Breast epithelium (tissue), 4 donors: ENCODE measurements around the gene PDSS2. TPM values are rescaled to one million over a fixed set of nuclear protein-coding genes. Genes with fewer than 3 reads are reported as not detected.

ENCODE experiments used
- DNase-seq, 2 donors: peaks; one replicate each; pipeline ENCODE4 v3.0.0-alpha.2; 2019; ENCODE audit warnings: low spot score in 2 of 2
- H3K27ac ChIP-seq, 2 donors: fragments of 200-600 bp; sonication (generic) in 1 of 2; one replicate each; pipeline ENCODE4 v1.5.1; 2016 to 2019; ENCODE audit warnings: mild to moderate bottlenecking in 1 of 2
- H3K27me3 ChIP-seq, 2 donors: fragments of 200-600 bp; sonication (generic) in 1 of 2; one replicate each; pipeline versions ENCODE4 v1.5.1 to v1.6.0; 2017 to 2019; ENCODE audit warnings: control low read depth in 1 of 2, mild to moderate bottlenecking in 1 of 2
- H3K36me3 ChIP-seq: fragments of 200-600 bp; one replicate; pipeline ENCODE4 v1.5.1; 2019
- H3K4me1 ChIP-seq, 2 donors: fragments of 200-600 bp; sonication (generic); one replicate each; pipeline ENCODE4 v1.5.1; 2016 to 2019; ENCODE audit warnings: control low read depth in 1 of 2
- H3K4me3 ChIP-seq, 3 donors: fragments of 200-600 bp; sonication (generic); 1 replicate in 2 of 3; 2 replicates in 1 of 3; pipeline ENCODE4 v1.5.1; 2016 to 2019; ENCODE audit warnings: mild to moderate bottlenecking in 3 of 3, moderate library complexity in 2 of 3
- H3K9me3 ChIP-seq, 2 donors: fragments of 200-600 bp; sonication (generic) in 1 of 2; one replicate each; pipeline ENCODE4 v1.5.1; 2016 to 2019; ENCODE audit warnings: control low read depth in 1 of 2
- CTCF ChIP-seq, 3 donors: fragments of 450-650 bp; IDR thresholded peaks; one replicate each; pipeline ENCODE4 v1.5.1; 2016 to 2017; ENCODE audit warnings: antibody characterized with exemption in 3 of 3, mild to moderate bottlenecking in 3 of 3, moderate library complexity in 3 of 3
- POLR2A ChIP-seq: fragments of 450-650 bp; IDR thresholded peaks from one replicate; pipeline ENCODE4 v1.6.1; 2016; ENCODE audit warnings: antibody characterized with exemption, mild to moderate bottlenecking, moderate library complexity
- POLR2AphosphoS5 ChIP-seq, 3 donors: sonication (generic); formaldehyde crosslinking; IDR thresholded peaks; one replicate each; pipeline ENCODE4 v1.6.1; 2017; ENCODE audit warnings: antibody characterized with exemption in 3 of 3
- intact Hi-C: fragments of 100-400 bp; cut with DNase I; formaldehyde crosslinking; loops from one replicate; pipeline ENCODE4 v1.15.1; 2023; ENCODE audit warnings: low total_unique reads
- total RNA-seq, 3 donors: library from RNA; depleted of rRNA; stranded (reverse); fragments of >200 nt; gene quantifications; one replicate each; pipeline ENCODE4 v1.1.0, GENCODE V29; 2016

Gene PDSS2
- total RNA-seq, 3 donors from 2014 or later = 6.9 to 13.5 (median 11.1) TPM

- no peak overlapping the region for H3K27ac ChIP-seq
- TF ChIP-seq POLR2AphosphoS5 (IDR thresholded peaks at IDR 0.05) = no peak
- no peak for TF ChIP-seq POLR2A
- no peak for TF ChIP-seq CTCF (IDR thresholded peaks at IDR 0.05)
- intact Hi-C loops = loop anchor here (10.0 kb wide), 2 partner anchors 197 to 1917 kb away; no protein-coding TSS in a partner anchor
- DNase-seq = no peak
- no peaks in the 10 kb centered on the region for H3K27me3 ChIP-seq
- H3K4me1 ChIP-seq = no peaks in the 10 kb centered on the region
- peaks cover 14 to 18% of the 10 kb centered on the region in 2 donors for H3K9me3 ChIP-seq
- no peaks in the 10 kb centered on the region for H3K36me3 ChIP-seq
- H3K4me3 ChIP-seq = no peak overlapping the region
Observed at GRCh38 chr6:107447663-107448216, 11.6 kb downstream of the PDSS2 start.

- intact Hi-C loops = loop anchor here (10.0 kb wide), 2 partner anchors 201 to 1921 kb away; no protein-coding TSS in a partner anchor
- Histone ChIP-seq H3K9me3 (peaks cover 14 to 18% of the 10 kb centered on the region in 2 donors), H3K4me3 (no peak overlapping the region)
Observed at GRCh38 chr6:107444277-107444676, 15.1 kb downstream of the PDSS2 start.

GRCh38 chr6:107443608-107444267 is 15.6 kb downstream of the PDSS2 start:
- Histone ChIP-seq H3K4me1 (no peaks in the 10 kb centered on the region), H3K9me3 (peaks cover 13 to 18% of the 10 kb centered on the region in 2 donors), H3K36me3 (no peaks in the 10 kb centered on the region), H3K27ac (no peak overlapping the region), H3K4me3 (no peak overlapping the region), H3K27me3 (no peaks in the 10 kb centered on the region)
- intact Hi-C loops = loop anchor here (10.0 kb wide), 2 partner anchors 201 to 1921 kb away; no protein-coding TSS in a partner anchor
- no peak for DNase-seq
- TF ChIP-seq POLR2AphosphoS5 (IDR thresholded peaks at IDR 0.05) (no peak), CTCF (IDR thresholded peaks at IDR 0.05) (no peak), POLR2A (no peak)

More at GRCh38 chr6:107444277-107444676, 15.1 kb downstream of the PDSS2 start:
- no peak for TF ChIP-seq CTCF (IDR thresholded peaks at IDR 0.05)
- Histone ChIP-seq H3K36me3 (no peaks in the 10 kb centered on the region), H3K27ac (no peak overlapping the region), H3K4me1 (no peaks in the 10 kb centered on the region), H3K27me3 (no peaks in the 10 kb centered on the region)
- no peak for DNase-seq

- no peak for TF ChIP-seq POLR2AphosphoS5 (IDR thresholded peaks at IDR 0.05)
- TF ChIP-seq CTCF (IDR thresholded peaks at IDR 0.05) = no peak
- no peak for TF ChIP-seq POLR2A
- no peak overlapping the region for H3K4me3 ChIP-seq
- H3K9me3 ChIP-seq = peaks cover 10 to 13% of the 10 kb centered on the region in 2 donors
- DNase-seq = no peak
- no peaks in the 10 kb centered on the region for H3K36me3 ChIP-seq
- H3K27ac ChIP-seq = no peak overlapping the region
- H3K27me3 ChIP-seq = no peaks in the 10 kb centered on the region
- intact Hi-C loops = loop anchor here (10.0 kb wide), 2 partner anchors 202 to 1922 kb away; no protein-coding TSS in a partner anchor
- no peaks in the 10 kb centered on the region for H3K4me1 ChIP-seq
Observed at GRCh38 chr6:107442938-107443607, 16.3 kb downstream of the PDSS2 start.

- Histone ChIP-seq H3K27ac (no peak overlapping the region), H3K36me3 (no peaks in the 10 kb centered on the region), H3K27me3 (no peaks in the 10 kb centered on the region), H3K4me1 (no peaks in the 10 kb centered on the region), H3K4me3 (no peak overlapping the region), H3K9me3 (no peaks in the 10 kb centered on the region)
- intact Hi-C loops = loop anchor here (10.0 kb wide), 2 partner anchors 203 to 1923 kb away; no protein-coding TSS in a partner anchor
- no peak for DNase-seq
- TF ChIP-seq POLR2AphosphoS5 (IDR thresholded peaks at IDR 0.05) (no peak), POLR2A (no peak), CTCF (IDR thresholded peaks at IDR 0.05) (no peak)
Observed at GRCh38 chr6:107441682-107442081, 17.7 kb downstream of the PDSS2 start.
